MM.1S (cell line): ENCODE measurements around the gene WIPF2.

Experiments
- DNase-seq: peaks from one replicate; pipeline ENCODE4 v3.0.0-alpha.2; 2015
- H2AFZ ChIP-seq: fragments of 300-600 bp; sonication (generic); 2 replicates; pipeline ENCODE4 v1.6.0; 2016; ENCODE audit warnings: antibody characterized with exemption, low read length
- H3F3A ChIP-seq: fragments of 300-600 bp; sonication (generic); 2 replicates; pipeline ENCODE4 v1.6.1; 2016; ENCODE audit warnings: mild to moderate bottlenecking, antibody characterized with exemption, low read length, moderate library complexity, mixed read lengths; ENCODE audit not compliant: insufficient read depth
- H3K27ac ChIP-seq: fragments of 300-600 bp; sonication (generic); 2 replicates; pipeline ENCODE4 v1.5.1; 2016; ENCODE audit warnings: mild to moderate bottlenecking, low read length
- H3K27me3 ChIP-seq: fragments of 300-600 bp; sonication (generic); replicated peaks from 2 replicates; pipeline ENCODE4 v1.6.0; 2016; ENCODE audit warnings: low read length; ENCODE audit not compliant: insufficient read depth
- H3K36me3 ChIP-seq: fragments of 300-600 bp; sonication (generic); replicated peaks from 2 replicates; pipeline ENCODE4 v1.6.1; 2016; ENCODE audit warnings: mild to moderate bottlenecking, low read length, mixed read lengths; ENCODE audit not compliant: insufficient read depth
- H3K4me1 ChIP-seq: fragments of 300-600 bp; sonication (generic); 2 replicates; pipeline ENCODE4 v1.6.1; 2016; ENCODE audit warnings: low read length, mixed read lengths
- H3K4me2 ChIP-seq: fragments of 300-600 bp; sonication (generic); 2 replicates; pipeline ENCODE4 v1.6.0; 2016; ENCODE audit warnings: low read depth, low read length
- H3K4me3 ChIP-seq: fragments of 300-600 bp; sonication (generic); 2 replicates; pipeline ENCODE4 v1.5.1; 2016; ENCODE audit warnings: low read length, mixed read lengths
- H3K79me2 ChIP-seq: fragments of 300-600 bp; sonication (generic); 2 replicates; pipeline ENCODE4 v1.6.1; 2016; ENCODE audit warnings: mixed run types, low read length, mixed read lengths
- H3K9ac ChIP-seq: fragments of 300-600 bp; sonication (generic); 2 replicates; pipeline ENCODE4 v1.6.1; 2016; ENCODE audit warnings: low read length, mixed read lengths
- H3K9me2 ChIP-seq: fragments of 300-600 bp; sonication (generic); replicated peaks from 2 replicates; pipeline ENCODE4 v1.6.1; 2016; ENCODE audit warnings: mild to moderate bottlenecking, low read length, mixed read lengths; ENCODE audit not compliant: insufficient read depth
- H3K9me3 ChIP-seq: fragments of 300-600 bp; sonication (generic); replicated peaks from 2 replicates; pipeline ENCODE4 v1.6.1; 2016; ENCODE audit warnings: mild to moderate bottlenecking, low read length, mixed read lengths; ENCODE audit not compliant: insufficient read depth
- H4K20me1 ChIP-seq: fragments of 300-600 bp; sonication (generic); 2 replicates; pipeline ENCODE4 v1.6.1; 2016; ENCODE audit warnings: mild to moderate bottlenecking, low read length, moderate library complexity, mixed read lengths; ENCODE audit not compliant: insufficient read depth
- EZH2 ChIP-seq: fragments of 300-600 bp; sonication (generic); optimal IDR thresholded peaks from 2 replicates; pipeline ENCODE3; 2017; ENCODE audit warnings: low read depth, mild to moderate bottlenecking, antibody characterized with exemption, low read length, mixed read lengths
- EZH2phosphoT487 ChIP-seq: fragments of 300-600 bp; sonication (generic); IDR thresholded peaks from 2 replicates; pipeline ENCODE4 v1.6.1; 2018; ENCODE audit warnings: antibody characterized with exemption, low read length
- TF ChIP-seq, protein P1 (sequence below): fragments of 300-600 bp; sonication (generic); IDR thresholded peaks from 2 replicates; pipeline ENCODE4 v1.5.1; 2016; ENCODE audit warnings: antibody characterized with exemption, low read length, mixed read lengths

Gene WIPF2

DNA sequence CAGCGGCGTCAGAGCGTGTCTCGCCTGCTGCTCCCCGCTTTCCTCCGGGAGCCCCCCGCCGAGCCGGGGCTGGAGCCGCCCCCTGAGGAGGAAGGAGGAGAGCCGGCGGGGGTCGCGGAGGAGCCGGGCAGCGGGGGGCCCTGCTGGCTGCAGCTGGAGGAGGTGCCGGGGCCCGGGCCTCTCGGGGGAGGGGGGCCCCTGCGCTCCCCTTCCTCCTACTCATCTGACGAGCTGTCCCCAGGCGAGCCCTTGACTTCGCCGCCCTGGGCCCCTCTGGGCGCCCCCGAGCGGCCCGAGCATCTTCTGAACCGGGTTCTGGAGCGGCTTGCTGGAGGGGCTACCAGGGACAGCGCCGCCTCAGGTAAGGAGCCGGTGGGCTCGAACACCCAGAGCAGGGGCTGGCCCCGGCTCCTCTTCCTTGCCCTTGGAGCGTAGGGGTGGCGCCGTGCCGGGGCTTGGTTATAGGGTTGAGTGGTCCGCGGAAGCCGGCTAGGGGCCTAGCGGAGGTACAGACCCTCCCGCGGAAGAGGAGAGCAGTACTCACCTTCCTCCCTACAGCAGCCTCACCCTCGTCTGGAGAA lies 41.0 kb upstream of the WIPF2 start:
- Histone ChIP-seq H3K4me1 (0 out of 2 replicates have a peak, but pooled peaks cover 5% of the 10 kb centered on the region), H3K79me2 (no peaks in the 10 kb centered on the region), H2AFZ (no peak overlapping the region), H3K27me3 (no peaks in the 10 kb centered on the region), H4K20me1 (no peaks in the 10 kb centered on the region), H3K9me3 (no peaks in the 10 kb centered on the region), H3K9me2 (no peaks in the 10 kb centered on the region), H3K4me3 (no peak overlapping the region), H3F3A (no peaks in the 10 kb centered on the region; the same call in 1 of the 2 replicates), H3K27ac (no peak overlapping the region), H3K4me2 (no peak overlapping the region; the same call in 1 of the 2 replicates), H3K36me3 (no peaks in the 10 kb centered on the region), H3K9ac (no peak overlapping the region)
- DNase-seq: no peak
- TF ChIP-seq, protein P1, sequence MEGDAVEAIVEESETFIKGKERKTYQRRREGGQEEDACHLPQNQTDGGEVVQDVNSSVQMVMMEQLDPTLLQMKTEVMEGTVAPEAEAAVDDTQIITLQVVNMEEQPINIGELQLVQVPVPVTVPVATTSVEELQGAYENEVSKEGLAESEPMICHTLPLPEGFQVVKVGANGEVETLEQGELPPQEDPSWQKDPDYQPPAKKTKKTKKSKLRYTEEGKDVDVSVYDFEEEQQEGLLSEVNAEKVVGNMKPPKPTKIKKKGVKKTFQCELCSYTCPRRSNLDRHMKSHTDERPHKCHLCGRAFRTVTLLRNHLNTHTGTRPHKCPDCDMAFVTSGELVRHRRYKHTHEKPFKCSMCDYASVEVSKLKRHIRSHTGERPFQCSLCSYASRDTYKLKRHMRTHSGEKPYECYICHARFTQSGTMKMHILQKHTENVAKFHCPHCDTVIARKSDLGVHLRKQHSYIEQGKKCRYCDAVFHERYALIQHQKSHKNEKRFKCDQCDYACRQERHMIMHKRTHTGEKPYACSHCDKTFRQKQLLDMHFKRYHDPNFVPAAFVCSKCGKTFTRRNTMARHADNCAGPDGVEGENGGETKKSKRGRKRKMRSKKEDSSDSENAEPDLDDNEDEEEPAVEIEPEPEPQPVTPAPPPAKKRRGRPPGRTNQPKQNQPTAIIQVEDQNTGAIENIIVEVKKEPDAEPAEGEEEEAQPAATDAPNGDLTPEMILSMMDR: no peak
- TF ChIP-seq EZH2: no peak
- no peak for TF ChIP-seq EZH2phosphoT487

DNA sequence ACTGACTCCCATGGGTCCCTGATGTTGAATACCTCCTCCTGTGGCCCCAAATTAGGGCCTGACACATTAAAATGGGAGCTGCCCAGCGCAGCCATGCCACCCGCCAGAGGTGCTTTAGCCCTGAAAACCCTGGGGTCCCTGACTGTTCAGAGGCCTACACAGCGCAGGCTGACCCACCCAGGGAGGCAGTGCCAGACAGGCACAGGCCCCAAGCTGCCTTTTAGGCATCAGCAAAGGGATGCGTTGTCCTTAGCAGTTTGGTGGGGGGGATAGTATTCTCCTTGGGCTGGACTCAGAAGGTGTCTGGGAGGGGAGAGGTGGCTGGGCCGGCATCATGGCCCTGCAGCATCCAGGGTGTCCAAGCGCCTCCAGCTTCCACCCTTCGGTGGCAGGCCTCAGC lies 40.4 kb upstream of the WIPF2 start:
- Histone ChIP-seq H3K36me3 (no peaks in the 10 kb centered on the region), H3K9me2 (no peaks in the 10 kb centered on the region), H4K20me1 (no peaks in the 10 kb centered on the region), H3K9ac (no peak overlapping the region), H2AFZ (no peak overlapping the region), H3K27me3 (no peaks in the 10 kb centered on the region), H3K9me3 (no peaks in the 10 kb centered on the region), H3K4me3 (no peak overlapping the region), H3F3A (no peaks in the 10 kb centered on the region; the same call in 1 of the 2 replicates), H3K27ac (no peak overlapping the region), H3K4me2 (no peak overlapping the region), H3K79me2 (no peaks in the 10 kb centered on the region), H3K4me1 (0 out of 2 replicates have a peak, but pooled peaks cover 5% of the 10 kb centered on the region)
- no peak for DNase-seq
- TF ChIP-seq, protein P1: no peak
- TF ChIP-seq EZH2phosphoT487 (no peak), EZH2 (no peak)

DNA sequence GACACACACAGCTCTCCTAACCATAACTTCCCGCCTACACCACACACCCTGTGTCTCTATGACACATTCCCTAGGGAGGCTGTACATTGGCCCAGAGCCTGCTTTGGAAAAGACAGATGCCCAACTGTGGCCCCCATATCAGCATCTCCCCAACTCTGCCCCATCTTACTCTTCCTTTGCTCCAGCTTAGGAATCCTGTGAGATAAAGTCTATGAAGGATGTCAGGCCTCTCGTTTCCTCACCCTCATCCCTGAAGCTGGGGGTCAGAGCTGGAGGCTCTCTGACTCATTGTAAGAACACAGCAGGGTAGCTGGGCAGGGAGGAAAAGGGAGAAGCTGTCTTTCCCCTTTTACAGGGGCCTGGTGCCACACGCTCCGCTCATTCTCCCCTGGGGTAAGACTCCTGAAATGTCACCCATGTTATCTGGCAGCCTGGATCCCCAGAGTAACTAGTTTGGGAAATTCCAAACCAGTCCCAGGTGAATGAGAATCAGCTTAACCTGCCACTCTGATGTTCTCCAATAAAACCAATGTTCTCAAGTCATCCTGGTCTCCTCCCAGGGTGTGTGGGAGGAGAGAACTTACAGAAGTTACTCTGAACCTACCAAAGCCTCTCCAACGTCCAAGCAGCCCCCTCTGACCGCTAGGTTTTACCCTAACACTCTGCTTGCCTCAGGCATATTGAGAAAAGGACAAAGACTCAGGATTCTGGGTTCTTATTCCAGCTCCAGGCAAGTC lies 39.0 kb upstream of the WIPF2 start:
- no peak overlapping the region for H3K4me3 ChIP-seq
- no peaks in the 10 kb centered on the region for H3K79me2 ChIP-seq
- no peak for DNase-seq
- H4K20me1 ChIP-seq: no peaks in the 10 kb centered on the region
- H3K36me3 ChIP-seq: no peaks in the 10 kb centered on the region
- 0 out of 2 replicates have a peak, but pooled peaks cover 5% of the 10 kb centered on the region for H3K4me1 ChIP-seq
- no peaks in the 10 kb centered on the region for H3K9me2 ChIP-seq
- no peak overlapping the region for H2AFZ ChIP-seq
- H3K27me3 ChIP-seq: no peaks in the 10 kb centered on the region
- H3K27ac ChIP-seq: no peak overlapping the region
- no peaks in the 10 kb centered on the region; the same call in 1 of the 2 replicates for H3F3A ChIP-seq
- TF ChIP-seq EZH2 (no peak), EZH2phosphoT487 (no peak)
- TF ChIP-seq, protein P1: no peak
- H3K9ac ChIP-seq: no peak overlapping the region
- H3K4me2 ChIP-seq: no peak overlapping the region
- H3K9me3 ChIP-seq: no peaks in the 10 kb centered on the region
